NCI-H1694 (cell line): ENCODE measurements around the gene ARCN1.
A peak's percentile ranks its signal among the peaks of the same experiment; 100 is the strongest.

Experiments
- DNase-seq: peaks from one replicate; lab custom pipeline; 2025; lab: John Stamatoyannopoulos, UW

ARCN1 gene

GRCh38 chr11:118639899-118640298, 67.7 kb downstream of the ARCN1 start:
- DNase-seq = no peak

DNA sequence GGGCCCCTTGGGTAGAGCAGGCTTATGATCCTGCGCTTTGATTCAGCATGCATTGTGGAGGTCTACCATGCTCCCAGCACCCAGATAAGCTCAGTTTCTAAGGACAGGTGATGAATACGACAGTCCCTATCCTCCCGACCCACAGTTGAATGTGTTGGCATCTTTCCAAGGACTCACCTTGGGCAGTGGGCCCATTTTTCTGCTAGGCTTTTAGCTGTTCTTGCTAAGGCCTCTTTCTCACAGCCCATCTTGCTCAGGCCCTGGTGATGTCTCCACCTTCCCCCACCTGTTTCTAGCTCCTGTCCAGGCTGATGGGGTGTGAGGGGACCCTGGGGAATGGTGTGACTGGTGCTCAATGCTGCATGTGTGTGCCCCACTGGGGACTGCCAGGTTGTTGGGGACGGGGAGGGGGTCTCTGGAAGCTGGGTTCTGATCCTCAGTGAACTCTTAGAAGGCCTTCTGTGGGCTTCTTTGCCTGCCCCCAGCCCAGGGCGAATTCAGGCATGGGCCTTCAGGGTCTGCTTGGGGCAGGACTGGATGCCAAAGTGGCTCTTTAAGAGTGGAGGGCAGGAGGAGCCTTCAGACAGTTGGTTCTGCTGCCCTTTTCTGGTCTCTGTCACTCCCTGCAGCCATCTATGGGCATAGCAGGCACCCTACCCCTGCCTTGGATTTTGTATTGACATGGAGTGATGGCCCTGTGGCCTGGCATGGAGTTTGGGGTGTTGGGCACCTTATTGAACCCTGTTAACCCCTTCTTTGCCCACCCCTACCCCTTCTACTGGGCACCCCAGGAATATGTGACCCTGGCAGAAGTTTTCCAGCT, 68.3 kb downstream of the ARCN1 start:
- no peak for DNase-seq

DNA sequence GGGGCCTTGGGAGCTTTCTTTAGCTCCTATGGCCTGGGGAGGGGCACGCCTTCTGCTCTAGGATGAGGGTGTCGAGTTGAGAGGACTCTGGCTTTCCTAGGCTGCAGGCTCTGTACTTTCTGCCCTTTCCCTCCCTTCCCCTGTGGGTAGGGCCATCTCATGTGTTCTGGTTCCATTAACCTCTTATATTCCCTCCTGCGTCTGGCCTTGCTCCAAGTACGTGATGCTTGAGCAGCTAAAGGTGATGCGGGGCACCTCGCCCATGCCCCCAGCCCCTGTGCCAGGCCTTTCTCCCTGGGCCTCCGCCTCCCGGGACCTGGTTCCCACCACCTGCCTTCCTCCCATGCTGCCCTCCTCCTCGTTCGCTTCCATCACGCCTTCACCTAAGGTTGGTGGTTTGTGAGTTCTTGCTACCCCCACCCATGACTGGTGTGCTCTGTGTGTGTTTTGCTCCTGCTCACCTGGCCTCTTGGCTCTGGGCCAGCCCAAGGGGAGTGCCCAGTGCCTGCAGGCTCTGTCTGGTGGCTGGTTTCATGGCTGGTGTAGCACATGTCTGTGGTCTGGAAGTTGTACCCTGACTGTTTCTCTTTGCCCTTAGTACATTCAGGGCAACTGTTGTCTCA, 69.3 kb downstream of the ARCN1 start:
- DNase-seq = no peak

GRCh38 chr11:118643142-118643994, 71.2 kb downstream of the ARCN1 start:
- DNase-seq = peak; percentile 19

- no peak for DNase-seq
These were observed 71.8 kb downstream of the ARCN1 start for GRCh38 chr11:118643995-118644345.

DNA sequence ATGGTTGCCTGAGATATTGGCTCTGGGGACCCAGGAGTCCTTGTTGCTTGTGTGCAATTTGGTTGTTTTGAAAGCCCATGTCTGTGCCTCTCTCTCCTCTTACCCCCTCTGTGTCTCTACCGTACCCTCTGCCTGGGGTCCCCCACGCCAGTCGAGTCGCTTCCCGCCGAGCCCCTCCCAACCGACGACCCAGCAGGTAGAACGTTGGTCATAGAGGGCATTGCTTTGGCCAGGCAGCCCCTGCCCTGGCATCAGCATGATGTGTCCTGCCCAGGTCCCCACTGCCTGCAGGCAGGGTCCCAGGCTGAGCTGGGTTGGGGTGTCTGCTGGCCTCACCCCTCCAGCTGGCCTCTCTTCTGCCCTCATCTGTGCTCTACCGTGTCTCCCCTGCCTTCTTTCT, 72.3 kb downstream of the ARCN1 start:
- DNase-seq = no peak

- DNase-seq = no peak
These were observed 73.0 kb downstream of the ARCN1 start for GRCh38 chr11:118645066-118645715.

- DNase-seq = no peak
These were observed 74.2 kb downstream of the ARCN1 start for GRCh38 chr11:118646393-118646792.

DNA sequence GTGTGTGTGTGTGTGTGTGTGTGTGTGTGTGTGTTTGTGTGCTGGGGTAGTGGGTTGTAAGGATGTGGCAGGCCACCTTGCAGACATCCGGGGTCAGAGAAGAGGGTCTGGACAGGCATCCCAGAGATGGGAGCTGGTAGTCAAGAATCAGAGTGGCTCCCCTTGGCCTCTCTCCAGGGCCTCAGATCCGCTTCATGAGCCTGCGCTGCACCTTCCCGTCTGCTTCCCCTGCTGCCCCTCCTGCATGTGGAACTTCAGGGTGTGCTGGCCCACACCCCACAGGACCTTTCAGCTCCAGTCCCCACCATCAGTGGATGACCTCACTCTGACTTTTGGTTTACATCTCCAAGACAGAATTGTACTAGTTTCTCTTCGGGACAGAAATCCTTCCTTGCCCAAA, 76.1 kb downstream of the ARCN1 start:
- DNase-seq = no peak

GRCh38 chr11:118649941-118650340, 77.7 kb downstream of the ARCN1 start:
- DNase-seq = no peak

GRCh38 chr11:118650366-118650765, 78.2 kb downstream of the ARCN1 start:
- no peak for DNase-seq

- DNase-seq = no peak
These were observed 79.6 kb downstream of the ARCN1 start for GRCh38 chr11:118651820-118652219.
